D721Med (cell line): ENCODE results near the gene A4GNT.
"Not testable (repeated sequence)": the region's sequence is repeated elsewhere in the genome, so short reads cannot be mapped to it uniquely, and the experiment has no call there.

ENCODE experiments used
- DNase-seq: peaks from one replicate; pipeline ENCODE4 v3.0.0; 2011; ENCODE audit warnings: low spot score; ENCODE audit not compliant: insufficient read length
- FAIRE-seq: peaks from 2 replicates; lab custom pipeline; 2011; peaks lifted over from hg19 to GRCh38; lab: Jason Lieb, UNC
- TF ChIP-seq, protein P1 (sequence below): IDR thresholded peaks from 2 replicates; pipeline ENCODE4 v1.5.1; 2012; ENCODE audit warnings: mild to moderate bottlenecking, control low read depth; ENCODE audit not compliant: insufficient read depth; ENCODE audit errors: missing control alignments

Gene A4GNT

GRCh38 chr3:138103466-138103865 lies 28.7 kb downstream of the A4GNT start:
- no peak for FAIRE-seq
- no peak for DNase-seq
- TF ChIP-seq, protein P1, sequence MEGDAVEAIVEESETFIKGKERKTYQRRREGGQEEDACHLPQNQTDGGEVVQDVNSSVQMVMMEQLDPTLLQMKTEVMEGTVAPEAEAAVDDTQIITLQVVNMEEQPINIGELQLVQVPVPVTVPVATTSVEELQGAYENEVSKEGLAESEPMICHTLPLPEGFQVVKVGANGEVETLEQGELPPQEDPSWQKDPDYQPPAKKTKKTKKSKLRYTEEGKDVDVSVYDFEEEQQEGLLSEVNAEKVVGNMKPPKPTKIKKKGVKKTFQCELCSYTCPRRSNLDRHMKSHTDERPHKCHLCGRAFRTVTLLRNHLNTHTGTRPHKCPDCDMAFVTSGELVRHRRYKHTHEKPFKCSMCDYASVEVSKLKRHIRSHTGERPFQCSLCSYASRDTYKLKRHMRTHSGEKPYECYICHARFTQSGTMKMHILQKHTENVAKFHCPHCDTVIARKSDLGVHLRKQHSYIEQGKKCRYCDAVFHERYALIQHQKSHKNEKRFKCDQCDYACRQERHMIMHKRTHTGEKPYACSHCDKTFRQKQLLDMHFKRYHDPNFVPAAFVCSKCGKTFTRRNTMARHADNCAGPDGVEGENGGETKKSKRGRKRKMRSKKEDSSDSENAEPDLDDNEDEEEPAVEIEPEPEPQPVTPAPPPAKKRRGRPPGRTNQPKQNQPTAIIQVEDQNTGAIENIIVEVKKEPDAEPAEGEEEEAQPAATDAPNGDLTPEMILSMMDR = no peak

GRCh38 chr3:138101351-138101940 lies 30.7 kb downstream of the A4GNT start:
- not testable (repeated sequence) for DNase-seq, FAIRE-seq

DNA sequence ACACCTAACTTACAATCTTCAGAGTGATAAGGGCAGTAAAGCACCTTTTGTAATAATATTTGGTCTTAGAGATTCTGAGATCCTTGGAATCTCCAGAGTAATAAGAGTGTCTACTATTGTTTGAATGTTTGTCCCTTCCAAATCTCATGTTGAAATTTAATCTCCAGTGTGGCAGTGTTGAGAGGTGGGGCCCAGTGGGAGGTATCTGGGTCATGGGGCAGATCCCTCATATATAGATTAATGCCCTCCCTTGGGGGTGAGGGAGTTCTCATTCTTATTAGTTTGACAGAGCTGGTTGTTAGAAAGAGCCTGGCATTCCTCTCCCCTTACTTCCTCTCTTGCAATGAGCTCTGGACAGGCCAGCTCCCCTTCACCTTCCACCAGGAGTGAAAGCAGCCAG lies 32.8 kb downstream of the A4GNT start:
- no peak for DNase-seq
- TF ChIP-seq, protein P1 = no peak
- no peak for FAIRE-seq

- FAIRE-seq (no peak), DNase-seq (no peak)
- TF ChIP-seq, protein P1 = peak; percentile 15
These were observed 34.7 kb downstream of the A4GNT start for GRCh38 chr3:138097192-138098172.

GRCh38 chr3:138093721-138094120 lies 38.5 kb downstream of the A4GNT start:
- FAIRE-seq (no peak), DNase-seq (no peak)
- TF ChIP-seq, protein P1 = no peak

GRCh38 chr3:138092023-138092422 lies 40.2 kb downstream of the A4GNT start:
- TF ChIP-seq, protein P1 = no peak
- DNase-seq (no peak), FAIRE-seq (no peak)

GRCh38 chr3:138089091-138089490 lies 43.1 kb downstream of the A4GNT start:
- DNase-seq (no peak), FAIRE-seq (no peak)
- TF ChIP-seq, protein P1 = no peak

DNA sequence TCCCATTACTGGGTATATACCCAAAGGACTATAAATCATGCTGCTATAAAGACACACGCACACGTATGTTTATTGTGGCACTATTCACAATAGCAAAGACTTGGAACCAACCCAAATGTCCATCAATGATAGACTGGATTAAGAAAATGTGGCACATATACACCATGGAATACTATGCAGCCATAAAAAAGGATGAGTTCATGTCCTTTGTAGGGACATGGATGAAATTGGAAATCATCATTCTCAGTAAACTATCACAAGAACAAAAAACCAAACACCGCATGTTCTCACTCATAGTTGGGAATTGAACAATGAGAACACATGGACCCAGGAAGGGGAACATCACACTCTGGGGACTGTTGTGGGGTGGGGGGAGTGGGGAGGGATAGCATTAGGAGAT lies 46.4 kb downstream of the A4GNT start:
- FAIRE-seq, DNase-seq: not testable (repeated sequence)
